Activated CD4-positive, alpha-beta T cell treated with anti-CD3 and anti-CD28 coated beads, Interleukin-2, amount 50 U/mL, for 4 hours (primary cell): ENCODE measurements around the gene LZTR1.

Experiments
- DNase-seq, 2 experiments: peaks; one replicate each; pipeline ENCODE4 v3.0.0-alpha.2; 2020

The LZTR1 gene

GRCh38 chr22:20951151-20951931 lies 30.8 kb upstream of the LZTR1 start:
- DNase-seq: no peak

GRCh38 chr22:20951932-20952380 lies 30.1 kb upstream of the LZTR1 start:
- DNase-seq: no peak

GRCh38 chr22:20952544-20953341 lies 29.4 kb upstream of the LZTR1 start:
- no peak for DNase-seq

- no peak for DNase-seq
Measured at GRCh38 chr22:20953342-20953608, 28.8 kb upstream of the LZTR1 start.

- DNase-seq: no peak
Measured at GRCh38 chr22:20953668-20954500, 28.2 kb upstream of the LZTR1 start.

- no peak for DNase-seq
Measured at GRCh38 chr22:20955548-20955947, 26.5 kb upstream of the LZTR1 start.

GRCh38 chr22:20956258-20957101 lies 25.6 kb upstream of the LZTR1 start:
- DNase-seq: no peak

GRCh38 chr22:20957102-20957682 lies 24.9 kb upstream of the LZTR1 start:
- DNase-seq: no peak

- no peak for DNase-seq
Measured at GRCh38 chr22:20957683-20958431, 24.2 kb upstream of the LZTR1 start.

- no peak for DNase-seq
Measured at GRCh38 chr22:20959578-20960461, 22.3 kb upstream of the LZTR1 start.

GRCh38 chr22:20960609-20961008 lies 21.5 kb upstream of the LZTR1 start:
- no peak for DNase-seq

GRCh38 chr22:20962491-20962945 lies 19.6 kb upstream of the LZTR1 start:
- no peak for DNase-seq

GRCh38 chr22:20963201-20964052 lies 18.7 kb upstream of the LZTR1 start:
- DNase-seq: no peak

GRCh38 chr22:20964090-20964798 lies 17.9 kb upstream of the LZTR1 start:
- DNase-seq: no peak

GRCh38 chr22:20964799-20965103 lies 17.3 kb upstream of the LZTR1 start:
- DNase-seq: no peak

GRCh38 chr22:20965104-20965887 lies 16.8 kb upstream of the LZTR1 start:
- DNase-seq: no peak

GRCh38 chr22:20965888-20966855 lies 15.9 kb upstream of the LZTR1 start:
- no peak for DNase-seq
